DMS153 treated with DMSO at 0.1 percent for 48 hours (cell line): Measurements from ENCODE around the gene NLGN3.

Experiments used
- DNase-seq: peaks from one replicate; lab custom pipeline; 2025; ENCODE audit not compliant: unreplicated experiment; lab: John Stamatoyannopoulos, UW

NLGN3 gene

DNA sequence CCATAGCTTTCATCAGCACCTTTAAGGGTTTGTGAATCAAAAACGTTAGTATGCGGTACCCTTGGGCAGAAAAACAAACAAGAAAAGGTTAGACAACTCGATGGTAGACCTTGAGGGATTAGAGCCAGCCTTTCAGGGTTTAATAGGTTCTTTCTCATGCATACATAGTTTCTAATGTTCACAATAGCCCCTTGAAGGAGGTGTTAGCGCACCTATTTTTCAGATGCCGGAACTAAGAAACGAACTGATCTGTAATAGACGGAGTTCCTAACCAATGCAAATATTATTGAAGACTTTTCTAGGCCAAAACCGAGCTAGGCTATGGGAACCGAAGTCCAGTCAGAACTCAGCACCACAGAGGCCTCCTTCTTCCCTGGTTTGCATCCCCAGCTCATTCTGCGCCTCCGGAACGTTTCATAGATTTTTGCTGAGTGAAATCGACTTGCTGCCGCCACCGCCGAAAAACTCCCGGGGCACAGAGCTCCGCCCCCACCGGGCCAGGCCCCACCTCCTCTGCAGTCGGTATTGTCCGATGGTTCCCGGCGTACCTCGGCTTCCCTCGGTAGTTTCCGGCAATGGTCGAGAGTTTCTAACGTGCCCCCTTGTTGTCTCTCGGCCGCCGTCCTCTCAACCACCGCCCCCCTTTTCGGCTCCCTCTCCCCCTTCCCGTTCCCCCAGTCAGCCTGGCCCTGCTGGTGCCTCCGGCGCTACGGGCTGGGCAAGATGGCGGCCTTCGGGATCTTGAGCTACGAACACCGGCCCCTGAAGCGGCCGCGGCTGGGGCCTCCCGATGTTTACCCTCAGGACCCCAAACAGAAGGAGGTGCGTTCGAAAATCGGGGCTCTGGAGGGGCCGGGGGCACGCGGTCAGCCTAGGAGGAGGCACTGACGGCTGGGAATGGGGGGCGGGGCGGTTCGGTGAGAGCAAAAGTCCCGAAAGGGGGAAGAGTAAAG lies 26.3 kb upstream of the NLGN3 start, which contains the start of gene MED12:
Gene MED12 (plus strand): TSS at position 565 of the 953 bp plus-strand sequence. CDS start 159 bp downstream, at position 724.
- peak; percentile 22 for DNase-seq

DNA sequence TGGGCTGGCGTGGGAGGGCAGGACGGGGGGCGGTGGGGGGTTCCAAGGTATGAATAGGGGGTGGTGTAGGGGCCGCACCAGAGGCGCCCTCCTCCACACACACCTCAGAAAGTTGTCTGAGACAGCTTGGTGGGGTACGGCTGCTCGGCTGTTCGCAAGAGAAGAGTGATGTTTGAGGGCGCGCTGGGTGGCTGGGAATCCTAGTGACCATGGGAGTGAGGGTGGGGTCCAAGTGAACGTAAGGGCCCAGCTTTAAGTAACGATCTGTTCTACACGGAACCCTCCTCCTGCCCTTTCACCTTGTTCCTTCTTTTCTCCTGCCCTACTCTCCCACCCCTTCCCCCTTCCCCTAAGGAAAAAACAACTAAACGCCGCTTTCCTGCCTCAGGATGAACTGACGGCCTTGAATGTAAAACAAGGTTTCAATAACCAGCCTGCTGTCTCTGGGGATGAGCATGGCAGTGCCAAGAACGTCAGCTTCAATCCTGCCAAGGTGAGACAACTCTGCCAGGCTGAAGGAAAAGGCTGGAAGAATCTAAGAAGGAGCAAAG lies 25.6 kb upstream of the NLGN3 start:
- DNase-seq: no peak

DNA sequence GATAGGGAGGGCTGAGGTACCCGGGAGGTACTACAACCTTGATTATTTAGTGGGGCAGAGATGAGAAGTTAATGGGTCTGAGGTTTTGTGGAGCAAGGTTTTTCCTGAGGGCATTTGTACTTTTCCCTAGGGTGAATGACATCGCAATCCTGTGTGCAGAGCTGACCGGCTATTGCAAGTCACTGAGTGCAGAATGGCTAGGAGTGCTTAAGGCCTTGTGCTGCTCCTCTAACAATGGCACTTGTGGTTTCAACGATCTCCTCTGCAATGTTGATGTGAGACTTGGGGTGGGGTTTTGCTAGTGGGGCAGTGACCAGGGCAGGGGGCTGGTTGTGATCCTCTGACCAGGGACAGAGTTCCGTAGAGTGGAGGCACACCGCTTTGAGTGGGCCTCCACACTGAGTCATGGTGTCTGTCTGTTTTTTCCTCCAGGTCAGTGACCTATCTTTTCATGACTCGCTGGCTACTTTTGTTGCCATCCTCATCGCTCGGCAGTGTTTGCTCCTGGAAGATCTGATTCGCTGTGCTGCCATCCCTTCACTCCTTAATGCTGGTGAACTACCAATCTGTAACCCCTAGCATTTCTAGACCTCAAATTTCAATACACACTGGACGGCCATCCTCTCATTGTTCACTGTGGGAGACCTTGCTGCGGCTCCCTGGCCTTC lies 16.3 kb upstream of the NLGN3 start:
- no peak for DNase-seq

DNA sequence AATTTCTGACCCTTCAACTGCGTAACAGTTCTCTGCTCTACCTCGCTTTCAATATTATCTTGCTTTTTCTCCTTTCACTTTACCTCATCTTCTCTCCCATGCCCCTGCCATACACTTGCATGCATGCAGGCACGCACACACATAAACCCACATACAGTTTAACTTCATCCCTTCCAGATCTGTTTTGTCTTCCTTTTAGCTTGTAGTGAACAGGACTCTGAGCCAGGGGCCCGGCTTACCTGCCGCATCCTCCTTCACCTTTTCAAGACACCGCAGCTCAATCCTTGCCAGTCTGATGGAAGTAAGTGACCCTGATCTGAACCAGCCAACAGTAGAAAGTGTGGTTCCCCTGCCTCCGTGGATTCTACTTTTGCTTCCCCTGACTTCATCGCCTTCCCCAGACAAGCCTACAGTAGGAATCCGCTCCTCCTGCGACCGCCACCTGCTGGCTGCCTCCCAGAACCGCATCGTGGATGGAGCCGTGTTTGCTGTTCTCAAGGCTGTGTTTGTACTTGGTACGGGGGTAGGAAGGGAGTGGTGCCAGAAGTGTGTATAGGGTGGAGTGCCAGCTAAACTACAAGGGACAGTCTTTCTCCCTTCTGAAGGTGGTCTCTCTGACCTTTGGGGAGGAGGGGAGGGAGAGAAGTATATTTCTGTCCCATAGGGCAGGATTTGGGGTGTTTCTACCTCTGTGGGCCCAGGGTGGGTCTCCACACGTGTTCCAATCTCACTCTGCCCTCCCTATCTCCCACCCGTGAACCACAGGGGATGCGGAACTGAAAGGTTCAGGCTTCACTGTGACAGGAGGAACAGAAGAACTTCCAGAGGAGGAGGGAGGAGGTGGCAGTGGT lies 15.5 kb upstream of the NLGN3 start:
- DNase-seq: peak; percentile 25

DNA sequence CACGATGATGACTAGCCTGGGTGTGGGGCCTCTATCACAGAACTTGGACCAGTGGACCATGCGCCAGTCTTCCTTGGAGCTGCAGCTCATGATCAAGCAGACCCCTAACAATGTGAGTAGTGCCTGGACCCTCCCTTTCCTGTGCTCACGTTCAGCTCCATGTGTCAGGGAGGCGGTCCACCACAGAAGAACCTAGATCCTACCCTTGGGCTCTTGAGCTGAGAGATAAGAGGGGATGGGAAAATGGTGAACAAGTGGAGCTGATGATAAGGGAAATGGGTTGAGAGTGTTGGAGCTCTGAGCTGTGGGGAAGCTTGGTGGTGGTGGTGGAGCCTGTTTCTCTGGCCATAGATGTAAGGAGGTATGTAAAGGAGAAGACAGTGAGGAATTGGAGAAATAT lies 13.1 kb upstream of the NLGN3 start:
- no peak for DNase-seq

DNA sequence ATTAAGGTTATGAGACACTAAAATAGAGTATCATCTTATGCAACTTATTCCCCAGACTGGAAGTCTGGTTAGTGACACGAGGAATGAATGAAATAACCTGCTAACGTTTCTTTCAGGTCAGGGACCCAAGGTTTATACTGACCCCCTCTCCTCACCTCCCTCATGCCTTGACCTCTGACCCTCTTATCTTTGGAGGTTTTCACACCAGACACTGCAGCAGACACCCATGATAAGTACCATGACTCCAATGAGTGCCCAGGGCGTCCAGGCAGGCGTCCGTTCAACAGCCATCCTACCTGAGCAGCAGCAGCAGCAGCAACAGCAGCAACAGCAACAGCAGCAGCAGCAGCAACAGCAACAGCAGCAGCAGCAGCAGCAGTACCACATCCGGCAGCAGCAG lies 4.2 kb upstream of the NLGN3 start:
- no peak for DNase-seq

DNA sequence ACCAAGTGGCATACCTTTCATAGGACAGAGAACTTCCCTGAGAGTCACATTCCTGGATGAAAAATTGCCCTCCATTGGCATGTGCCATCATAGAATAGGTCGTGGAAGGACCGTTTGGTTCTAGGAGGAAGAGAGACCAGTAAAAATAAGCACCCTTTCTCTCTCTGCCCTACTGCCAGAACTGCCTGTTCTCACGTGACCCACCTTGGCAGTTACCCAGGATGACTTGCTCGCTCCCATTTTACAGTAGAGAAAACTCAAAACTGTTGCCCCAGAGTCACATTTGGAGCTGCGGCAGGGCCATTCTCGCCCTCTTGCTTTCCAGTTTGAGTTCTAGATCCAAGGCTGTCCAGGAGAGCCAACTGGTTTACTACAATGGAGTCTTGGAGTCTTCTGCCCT lies 1.1 kb upstream of the NLGN3 start:
- DNase-seq: no peak

DNA sequence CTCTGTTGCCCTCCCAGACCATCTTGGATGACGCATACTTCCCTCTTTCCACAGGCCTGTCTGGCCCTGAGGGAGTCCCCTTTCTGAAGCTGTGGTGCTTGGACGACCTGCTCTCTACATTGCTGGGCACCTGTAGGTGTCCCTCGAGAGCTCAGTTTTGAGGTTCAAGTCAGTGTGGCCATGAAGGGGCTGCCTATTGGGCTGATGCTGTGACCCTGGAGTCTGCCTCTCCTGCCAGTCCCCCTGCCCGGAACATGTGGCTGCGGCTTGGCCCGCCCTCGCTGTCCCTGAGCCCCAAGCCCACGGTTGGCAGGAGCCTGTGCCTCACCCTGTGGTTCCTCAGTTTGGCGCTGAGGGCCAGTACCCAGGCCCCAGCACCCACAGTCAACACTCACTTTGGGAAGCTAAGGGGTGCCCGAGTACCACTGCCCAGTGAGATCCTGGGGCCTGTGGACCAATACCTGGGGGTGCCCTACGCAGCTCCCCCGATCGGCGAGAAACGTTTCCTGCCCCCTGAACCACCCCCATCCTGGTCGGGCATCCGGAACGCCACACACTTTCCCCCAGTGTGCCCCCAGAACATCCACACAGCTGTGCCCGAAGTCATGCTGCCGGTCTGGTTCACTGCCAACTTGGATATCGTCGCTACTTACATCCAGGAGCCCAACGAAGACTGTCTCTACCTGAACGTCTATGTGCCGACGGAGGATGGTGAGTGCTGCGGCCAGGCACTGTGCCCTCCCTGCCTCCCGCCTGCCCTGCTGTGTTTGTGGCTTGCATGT lies 3.0 kb downstream of the NLGN3 start:
- DNase-seq: no peak

DNA sequence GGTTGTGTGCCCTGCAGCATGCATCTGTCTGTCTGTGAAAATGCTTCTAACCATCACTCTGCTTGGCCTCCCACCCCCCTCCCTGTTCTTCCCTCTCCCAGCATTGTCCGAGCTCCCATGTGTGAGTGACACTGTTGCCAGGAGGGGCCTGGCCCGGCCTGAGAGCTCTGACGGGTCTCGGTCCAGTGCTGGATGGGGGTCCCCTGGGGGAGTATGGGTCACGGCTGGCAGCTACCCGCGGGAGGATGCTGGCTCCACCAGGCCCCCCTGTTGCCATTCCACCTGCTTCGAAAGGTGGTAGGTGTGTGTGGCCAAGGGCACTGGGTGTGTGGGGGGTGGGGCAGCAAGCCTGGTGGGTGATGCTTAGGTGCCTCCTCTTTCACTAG lies 3.6 kb downstream of the NLGN3 start:
- no peak for DNase-seq

DNA sequence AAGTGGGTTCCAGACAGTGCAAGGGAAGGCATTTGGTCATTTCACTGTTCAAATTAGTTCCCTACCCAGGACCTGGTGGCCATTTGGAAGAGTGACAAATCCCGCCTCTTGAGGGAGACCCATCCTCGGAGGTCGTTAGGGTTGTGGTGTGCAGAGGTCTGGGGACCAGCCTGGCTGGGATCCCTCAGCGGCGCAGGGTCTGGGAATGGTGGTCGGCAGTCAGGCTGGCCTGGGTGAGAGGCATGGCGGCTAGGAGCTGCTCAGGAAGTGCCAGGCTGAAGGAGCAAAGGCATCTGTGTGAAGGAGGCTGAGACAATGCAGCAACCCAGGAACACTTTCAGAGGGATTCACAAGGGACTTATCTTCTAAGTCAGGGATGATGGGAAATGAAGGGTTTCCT lies 6.7 kb downstream of the NLGN3 start:
- DNase-seq: no peak

DNA sequence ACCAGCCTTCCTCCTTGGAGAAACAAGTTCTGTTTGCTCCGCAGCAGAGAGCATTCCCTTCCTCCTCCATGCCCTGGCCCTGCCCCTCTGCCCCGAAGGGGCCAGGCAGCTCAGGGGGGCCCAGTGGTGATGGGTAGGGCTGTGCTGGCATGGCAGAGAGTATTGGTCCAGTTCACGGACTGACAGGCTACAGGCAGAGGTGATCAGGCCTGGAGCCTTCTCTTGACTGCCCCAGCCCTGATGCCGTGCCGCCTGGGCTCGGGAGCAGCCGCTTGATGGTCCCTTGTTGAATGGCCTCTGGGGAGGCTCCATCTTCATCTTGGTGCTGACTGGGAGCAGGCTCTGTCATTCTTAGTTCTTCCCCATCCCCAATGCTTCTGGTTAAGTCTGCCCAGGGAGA lies 9.6 kb downstream of the NLGN3 start:
- no peak for DNase-seq

DNA sequence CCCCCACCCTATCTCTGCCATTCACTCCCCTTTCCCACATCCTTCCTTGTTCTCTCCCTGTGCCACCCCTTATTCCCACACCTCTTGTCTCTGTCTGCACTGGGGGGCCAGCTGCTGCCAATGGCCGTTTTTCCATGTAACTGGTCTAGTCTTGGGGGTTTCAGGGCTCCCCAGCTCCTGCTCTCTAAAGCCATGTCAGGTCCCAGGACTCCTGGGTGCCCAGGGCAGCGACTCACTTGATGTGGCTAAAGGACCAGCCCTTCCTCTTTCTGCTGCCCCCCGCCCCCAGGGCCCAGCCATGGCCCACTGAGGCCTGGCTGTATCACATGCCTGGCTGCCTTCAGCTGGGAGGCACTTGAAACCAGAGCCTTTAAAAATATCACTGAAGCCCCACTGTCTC lies 10.0 kb downstream of the NLGN3 start:
- DNase-seq: no peak

DNA sequence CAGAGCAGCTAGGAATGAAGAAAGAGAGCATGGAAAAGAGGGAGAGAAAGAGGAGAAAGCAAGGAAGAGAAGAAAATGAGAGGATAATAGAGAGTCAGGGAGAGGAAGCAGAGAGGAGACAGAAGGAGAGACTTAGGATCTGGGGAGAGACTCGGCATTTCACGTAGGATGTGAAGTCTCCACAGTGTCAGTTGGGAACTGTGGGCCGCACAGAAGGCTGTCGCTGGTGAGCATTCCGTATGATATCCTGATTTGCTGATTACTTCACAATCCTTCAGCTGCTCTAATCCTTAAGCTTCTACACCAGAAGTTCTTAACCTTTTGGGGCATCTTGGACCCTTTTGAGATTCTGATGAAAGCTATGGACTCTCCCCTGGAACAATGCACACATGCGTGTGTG lies 14.0 kb downstream of the NLGN3 start:
- DNase-seq: no peak

DNA sequence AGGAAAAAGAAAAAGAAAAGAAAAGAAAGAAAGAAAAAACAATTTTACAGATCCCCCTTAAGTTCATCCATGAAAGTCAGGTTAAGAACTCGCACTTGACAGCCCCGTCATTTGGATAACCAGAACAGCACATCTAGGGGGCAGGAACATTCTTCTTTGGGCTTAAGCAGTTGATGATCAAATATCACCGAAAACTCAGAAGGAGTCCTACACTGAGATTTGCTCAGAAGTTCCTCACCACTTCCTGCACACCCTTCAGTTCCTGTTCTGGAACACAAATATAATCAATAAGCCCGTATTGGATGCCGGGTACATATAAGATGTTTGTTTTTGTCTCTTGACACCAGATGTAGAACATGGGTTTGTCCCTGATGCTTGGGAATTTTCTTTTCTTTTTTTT lies 14.7 kb downstream of the NLGN3 start:
- DNase-seq: no peak

DNA sequence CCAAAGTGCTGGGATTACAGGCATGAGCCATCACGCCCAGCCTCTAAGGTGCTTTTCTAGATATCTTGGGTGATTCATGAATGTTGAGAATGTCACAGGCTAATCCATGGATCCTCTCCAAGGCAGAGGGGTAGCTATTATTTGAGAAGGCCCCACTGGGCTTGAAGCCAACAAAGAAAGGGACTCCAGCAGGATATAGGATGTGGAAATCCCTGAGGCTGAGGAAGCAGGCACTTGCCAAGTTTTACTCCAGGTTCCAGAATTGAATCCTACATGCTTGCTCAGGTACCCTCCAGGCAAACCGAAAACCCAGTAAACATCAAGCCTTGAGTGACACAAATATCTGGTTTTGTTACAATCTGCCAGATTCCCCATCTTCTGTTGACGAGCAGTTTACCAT lies 15.8 kb downstream of the NLGN3 start:
- no peak for DNase-seq

DNA sequence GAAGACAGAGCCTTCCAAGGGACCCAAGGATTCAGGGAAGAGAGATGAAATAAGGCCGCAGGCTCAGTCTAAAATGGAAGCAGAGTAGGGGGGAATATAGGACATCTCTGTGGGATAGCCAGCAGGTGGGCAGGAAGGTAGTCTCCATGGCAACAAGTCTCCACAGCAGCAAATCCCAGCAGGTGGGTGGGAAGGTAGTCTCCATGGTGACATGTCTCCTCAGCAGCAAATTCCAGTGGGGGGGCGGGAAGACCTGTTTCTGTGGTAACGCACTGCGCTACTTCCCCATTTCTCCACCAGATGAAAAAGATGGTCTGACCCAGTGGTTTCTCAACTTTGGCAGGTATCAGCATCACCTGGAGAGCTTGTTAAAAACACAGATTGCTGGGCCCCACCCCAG lies 18.3 kb downstream of the NLGN3 start:
- DNase-seq: no peak

DNA sequence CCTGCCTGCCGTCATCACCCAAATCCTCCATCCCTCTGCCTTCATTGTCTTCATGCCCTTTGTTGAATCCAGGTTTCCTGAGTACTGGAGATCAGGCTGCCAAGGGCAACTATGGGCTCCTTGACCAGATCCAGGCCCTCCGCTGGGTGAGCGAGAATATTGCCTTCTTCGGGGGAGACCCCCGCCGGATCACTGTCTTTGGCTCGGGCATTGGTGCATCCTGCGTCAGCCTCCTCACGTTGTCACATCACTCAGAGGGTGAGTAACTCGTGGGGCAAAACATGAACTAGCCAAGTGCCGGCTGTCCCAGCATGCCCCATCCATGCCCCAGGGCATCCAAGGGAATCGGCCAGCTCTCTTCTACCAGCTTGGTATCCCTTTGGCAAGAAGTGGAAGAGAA lies 19.4 kb downstream of the NLGN3 start:
- DNase-seq: no peak

DNA sequence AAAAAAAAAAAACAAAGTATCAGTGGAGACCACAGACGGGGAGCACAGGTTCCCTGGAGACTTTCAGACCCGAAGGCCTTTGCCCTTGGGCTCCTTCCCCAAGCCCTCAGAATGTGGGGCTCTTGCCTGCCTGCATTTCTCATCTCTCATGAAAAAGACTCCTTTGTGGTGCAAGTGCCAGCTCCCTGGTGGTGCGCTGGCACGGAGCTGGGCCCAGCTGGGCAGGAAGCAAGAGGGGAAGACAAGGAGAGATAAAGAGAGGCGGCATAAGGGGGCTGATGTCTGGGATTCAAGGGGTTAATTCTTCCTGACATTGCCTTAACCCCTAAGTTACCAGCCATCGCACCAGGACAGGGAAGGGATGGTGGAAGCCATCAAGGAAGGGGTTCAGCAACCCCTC lies 21.8 kb downstream of the NLGN3 start:
- no peak for DNase-seq

DNA sequence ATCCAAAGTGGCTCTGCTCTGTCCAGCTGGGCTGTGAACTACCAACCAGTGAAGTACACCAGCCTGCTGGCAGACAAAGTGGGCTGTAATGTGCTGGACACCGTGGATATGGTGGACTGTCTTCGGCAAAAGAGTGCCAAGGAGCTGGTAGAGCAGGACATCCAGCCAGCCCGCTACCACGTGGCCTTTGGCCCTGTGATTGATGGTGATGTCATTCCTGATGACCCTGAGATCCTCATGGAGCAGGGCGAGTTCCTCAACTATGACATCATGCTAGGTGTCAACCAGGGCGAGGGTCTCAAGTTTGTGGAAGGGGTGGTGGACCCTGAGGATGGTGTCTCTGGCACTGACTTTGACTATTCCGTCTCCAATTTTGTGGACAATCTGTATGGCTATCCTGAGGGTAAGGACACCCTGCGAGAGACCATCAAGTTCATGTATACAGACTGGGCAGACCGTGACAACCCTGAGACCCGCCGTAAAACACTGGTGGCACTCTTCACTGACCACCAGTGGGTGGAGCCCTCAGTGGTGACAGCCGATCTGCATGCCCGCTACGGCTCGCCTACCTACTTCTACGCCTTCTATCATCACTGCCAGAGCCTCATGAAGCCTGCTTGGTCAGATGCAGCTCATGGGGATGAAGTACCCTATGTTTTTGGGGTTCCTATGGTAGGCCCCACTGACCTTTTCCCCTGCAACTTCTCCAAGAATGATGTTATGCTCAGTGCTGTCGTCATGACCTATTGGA lies 22.6 kb downstream of the NLGN3 start:
- DNase-seq: no peak

DNA sequence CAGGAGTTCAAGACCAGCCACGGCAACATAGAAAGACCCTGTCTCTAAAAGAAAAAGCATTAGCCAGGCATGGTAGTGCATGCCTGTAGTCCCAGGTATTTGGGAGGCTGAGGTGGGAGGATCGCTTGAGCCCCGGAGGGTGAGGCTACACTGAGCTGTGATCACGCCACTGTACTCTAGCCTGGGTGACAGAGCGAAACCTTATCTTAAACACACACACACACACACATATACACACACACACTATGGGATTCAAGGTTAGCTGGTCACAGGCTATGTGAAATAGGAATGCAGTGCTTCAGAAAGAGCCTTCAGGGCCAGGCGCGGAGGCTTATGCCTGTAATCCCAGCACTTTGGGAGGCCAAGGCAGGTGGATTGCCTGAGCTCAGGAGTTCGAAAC lies 23.5 kb downstream of the NLGN3 start:
- DNase-seq: no peak
